HG03432 (cell line): ENCODE data around the gene ANXA8.
A peak's percentile ranks its signal among the peaks of the same experiment; 100 is the strongest.
"Not testable (repeated sequence)": the region's sequence is repeated elsewhere in the genome, so short reads cannot be mapped to it uniquely, and the experiment has no call there.

Experiments
- ATAC-seq: cut with Tn5 transposase; IDR thresholded peaks from one replicate; pipeline ENCODE4 v1.9.1; 2021; ENCODE audit warnings: mild to moderate bottlenecking, moderate library complexity; ENCODE audit not compliant: unreplicated experiment

Gene ANXA8, protein sequence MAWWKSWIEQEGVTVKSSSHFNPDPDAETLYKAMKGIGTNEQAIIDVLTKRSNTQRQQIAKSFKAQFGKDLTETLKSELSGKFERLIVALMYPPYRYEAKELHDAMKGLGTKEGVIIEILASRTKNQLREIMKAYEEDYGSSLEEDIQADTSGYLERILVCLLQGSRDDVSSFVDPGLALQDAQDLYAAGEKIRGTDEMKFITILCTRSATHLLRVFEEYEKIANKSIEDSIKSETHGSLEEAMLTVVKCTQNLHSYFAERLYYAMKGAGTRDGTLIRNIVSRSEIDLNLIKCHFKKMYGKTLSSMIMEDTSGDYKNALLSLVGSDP

DNA sequence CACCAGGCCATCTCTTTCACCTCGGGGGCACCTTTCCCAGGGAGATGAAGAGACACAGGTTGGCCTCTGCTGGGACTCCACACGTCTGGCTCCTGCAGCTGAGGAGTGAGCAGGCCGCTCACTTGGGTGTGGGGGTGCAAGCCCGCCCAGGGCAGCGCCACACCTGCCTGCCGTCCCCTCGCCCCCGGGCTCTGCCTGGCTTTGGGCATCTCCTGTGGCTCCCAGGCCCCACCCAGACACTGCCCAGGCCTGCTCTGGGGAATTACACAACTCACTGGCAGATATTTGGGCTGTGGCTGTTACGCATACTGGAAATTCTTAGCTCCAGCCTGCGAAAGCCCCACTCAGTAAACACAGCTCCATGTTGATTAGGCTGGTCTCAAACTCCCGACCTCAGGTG, at the start of gene ANXA8:
TSS of gene ANXA8 (minus strand) at position 193 of the 400 bp plus-strand sequence. CDS start at position 11, 182 bp downstream.
- ATAC-seq, result not testable (repeated sequence)

DNA sequence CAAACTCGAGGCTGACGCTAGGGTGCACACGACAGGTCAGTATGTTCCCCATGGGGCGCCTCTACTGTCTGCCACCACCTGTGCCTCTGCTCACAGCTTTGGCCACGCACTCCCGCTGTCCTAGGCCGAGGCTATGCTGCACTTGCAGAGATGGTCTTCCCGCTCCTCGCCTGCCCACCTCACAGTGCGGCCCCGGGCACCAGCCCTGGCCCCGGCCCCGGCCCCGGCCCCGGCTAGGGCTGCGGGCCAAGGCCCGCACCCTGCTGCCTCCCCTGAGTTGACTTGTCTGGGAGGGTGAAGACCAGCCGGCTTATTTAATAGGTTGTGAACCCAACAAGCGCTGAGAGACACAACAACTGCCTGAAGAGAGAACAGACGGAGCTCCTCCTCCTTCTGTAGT, 39.6 kb upstream of the ANXA8 start, which contains the start of gene AGAP9:
TSS of gene AGAP9 (minus strand) at position 164 of the 400 bp plus-strand sequence. CDS start at position 52, 112 bp downstream.
- ATAC-seq, result not testable (repeated sequence)

DNA sequence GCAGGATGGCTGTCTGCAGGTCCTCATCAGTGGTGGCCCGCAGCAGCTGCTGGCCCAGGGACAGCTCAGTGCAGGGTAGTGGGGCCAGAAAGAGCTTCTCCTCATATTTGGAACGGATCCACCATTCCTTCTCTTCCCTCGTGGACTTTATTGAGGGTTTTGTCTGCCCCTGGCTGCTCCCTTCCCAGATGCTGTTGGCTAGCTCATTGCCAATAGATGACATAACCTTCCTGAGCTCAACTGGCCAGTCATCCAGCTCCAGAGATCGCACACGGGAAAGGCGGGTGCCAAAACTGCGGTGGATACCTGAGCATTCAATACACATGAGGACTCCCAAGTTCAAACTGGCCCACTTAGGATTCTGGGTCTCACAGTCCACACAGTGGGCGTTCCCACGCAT, 18.4 kb upstream of the ANXA8 start:
- ATAC-seq, result not testable (repeated sequence)

DNA sequence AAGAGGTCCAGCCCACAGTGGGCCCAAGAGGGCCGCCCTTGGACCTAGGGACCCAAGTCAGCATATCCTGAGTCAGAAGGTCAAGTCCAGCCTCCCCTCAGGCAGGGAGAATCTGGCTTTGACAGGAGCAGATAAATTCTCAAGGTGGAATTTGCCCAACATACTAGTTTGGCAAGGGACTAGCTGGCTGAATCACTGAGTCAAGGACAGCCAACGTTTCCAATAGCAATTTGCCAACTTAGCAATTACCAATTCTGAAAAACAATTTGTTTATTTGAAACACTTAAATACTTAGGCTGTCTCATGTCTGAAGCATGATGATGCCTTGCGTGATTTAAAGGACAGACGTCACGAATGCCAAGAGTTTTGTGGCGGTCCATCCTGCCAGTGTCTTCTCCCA, 10.3 kb upstream of the ANXA8 start:
- not testable (repeated sequence) for ATAC-seq

DNA sequence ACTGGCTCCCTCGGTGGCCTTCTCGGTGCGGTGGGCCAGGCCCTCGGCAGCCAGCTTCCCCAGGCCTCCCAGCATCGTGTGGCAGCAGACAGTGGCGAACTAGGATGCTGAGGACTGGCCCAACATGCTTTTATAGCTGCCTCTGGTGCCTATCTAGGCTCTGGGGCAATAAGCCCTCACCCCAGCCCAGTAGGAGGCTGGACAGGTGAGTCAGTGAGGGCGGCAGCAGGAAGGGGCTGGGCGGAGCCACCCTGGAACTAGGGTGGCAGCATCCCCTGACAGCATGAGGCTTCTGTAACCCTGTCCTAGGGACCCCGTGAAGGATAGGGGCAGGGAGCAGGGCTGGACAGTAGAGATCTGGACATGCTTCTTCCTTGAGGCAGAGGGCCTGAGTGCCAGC, 7.7 kb upstream of the ANXA8 start, which contains the start of gene FAM25G:
TSS of gene FAM25G (minus strand) at position 101 of the 400 bp plus-strand sequence. CDS start at position 75, 26 bp downstream.
- ATAC-seq, result not testable (repeated sequence)

DNA sequence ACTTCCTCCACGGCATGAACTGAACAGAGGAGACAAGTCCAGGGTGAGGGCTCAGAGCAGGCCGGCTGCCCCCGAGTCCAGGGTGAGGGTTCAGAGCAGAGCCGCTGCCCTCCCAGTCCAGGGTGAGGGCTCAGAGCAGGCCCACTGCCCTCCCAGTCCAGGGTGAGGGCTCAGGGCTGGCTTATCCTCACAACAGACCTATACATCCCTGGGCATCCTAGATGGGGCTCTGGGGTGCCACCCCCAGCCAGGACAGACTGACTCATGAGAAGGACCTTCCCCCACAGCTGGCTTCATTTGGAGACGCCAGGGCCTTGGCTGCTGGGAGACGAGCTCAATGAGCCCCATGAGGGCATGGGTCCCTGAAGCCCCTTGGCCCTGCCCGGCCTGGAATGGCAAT, 5.7 kb upstream of the ANXA8 start:
- not testable (repeated sequence) for ATAC-seq

DNA sequence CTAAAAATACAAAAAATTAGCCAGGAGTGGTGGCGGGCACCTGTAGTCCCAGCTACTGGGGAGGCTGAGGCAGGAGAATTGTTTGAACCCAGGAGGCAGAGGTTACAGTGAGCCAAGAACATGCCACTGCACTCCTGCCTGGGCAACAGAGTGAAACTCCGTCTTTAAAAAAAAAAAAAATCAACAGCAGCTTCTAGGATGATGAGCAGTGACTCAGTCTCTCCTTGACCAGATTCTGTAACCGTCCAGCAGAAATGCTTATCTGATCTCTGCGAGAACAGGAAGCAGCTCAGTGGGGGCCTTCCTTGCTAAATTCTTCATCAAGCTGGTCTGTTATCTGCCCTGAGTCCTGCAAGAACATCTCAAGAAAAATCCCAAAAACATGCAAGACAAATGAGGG, 2.0 kb upstream of the ANXA8 start:
- ATAC-seq, result not testable (repeated sequence)

DNA sequence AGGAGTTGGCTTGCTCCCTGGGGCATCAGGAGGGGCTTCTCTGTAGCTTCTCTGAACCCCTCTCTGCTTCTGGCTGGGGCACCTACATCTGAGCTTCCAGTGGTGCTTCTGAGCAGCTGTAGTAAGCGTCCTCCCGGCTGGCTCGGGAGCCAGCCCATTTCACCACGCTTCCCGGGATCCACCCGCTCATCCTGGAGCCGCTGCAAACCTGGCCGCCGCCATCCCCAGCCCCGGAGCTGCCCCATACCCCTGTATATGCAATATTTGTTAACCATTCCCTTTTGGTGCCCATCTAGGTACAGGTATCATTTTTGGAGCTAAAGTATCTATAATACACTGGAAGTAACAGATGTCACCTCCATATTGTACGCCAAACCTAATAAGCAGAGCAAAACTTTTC, 871 bp upstream of the ANXA8 start:
- ATAC-seq, result not testable (repeated sequence)

DNA sequence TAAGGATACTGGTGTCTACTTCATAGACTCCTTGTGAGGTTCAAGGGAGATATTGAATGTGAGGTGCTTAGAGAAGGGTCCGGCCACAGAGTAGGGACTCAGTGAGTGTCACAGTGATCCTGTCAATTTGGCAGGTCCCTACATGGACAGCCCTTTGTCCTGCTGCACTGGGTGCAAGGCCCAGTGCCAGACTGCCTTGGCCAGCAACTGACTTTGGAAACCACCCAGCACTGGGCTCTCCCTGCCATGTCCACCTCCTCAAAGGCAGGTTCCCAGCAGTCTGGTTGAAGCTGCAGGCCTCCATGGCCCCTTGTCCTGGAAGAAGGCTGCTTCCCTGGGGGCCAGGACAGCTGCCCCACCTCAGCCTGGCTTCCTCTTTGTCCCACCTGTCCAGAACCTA, 1.5 kb downstream of the ANXA8 start:
- not testable (repeated sequence) for ATAC-seq

DNA sequence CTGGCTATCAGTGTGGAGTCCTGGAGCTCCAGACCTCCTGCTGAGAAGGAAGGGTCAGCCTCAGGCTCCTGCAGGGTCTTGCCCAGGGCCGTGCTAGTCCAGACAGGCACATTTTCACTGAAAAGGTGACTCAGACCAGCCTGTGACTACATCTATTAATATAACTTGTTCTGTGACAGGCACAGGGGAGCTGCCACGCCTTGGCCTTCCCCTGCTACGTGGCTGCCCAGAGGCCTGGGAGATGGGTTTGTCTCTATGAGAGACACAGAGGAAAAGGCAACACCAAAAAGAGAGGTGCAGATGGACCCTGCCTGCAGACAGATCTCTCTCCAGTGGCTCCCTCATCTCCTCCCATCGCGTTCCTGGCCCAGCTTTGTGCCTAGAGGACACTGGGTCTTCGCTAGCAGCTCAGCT, 2.1 kb downstream of the ANXA8 start:
- ATAC-seq, result not testable (repeated sequence)

DNA sequence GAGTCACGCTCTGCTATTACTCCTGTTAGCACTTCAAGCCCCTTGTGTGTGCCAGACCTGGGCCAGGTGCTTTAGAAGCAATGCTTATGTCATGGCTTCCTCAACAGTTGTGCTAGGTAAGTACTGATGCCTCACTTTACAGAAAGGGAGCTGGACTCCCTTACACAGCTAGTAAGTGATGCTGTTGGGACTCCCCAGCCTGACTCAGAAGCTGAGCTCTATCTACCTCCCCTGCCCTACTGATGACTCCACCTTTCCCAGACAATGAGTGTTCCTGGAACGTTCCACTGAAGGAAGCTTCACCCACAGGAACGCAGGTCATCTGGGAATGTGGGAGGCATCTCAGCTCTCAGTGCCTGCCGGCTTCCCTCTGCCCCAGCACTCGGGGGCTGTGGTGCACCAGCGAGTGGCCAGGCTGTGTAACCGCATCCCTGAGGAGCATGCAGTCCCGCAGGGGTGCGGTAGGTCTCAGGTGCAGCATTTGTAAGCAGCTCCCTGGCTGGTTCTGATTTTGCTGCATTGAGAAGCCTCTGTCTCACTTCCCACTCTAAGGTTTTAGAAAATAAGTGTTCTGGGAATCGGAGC, 2.6 kb downstream of the ANXA8 start:
- ATAC-seq, result not testable (repeated sequence)

DNA sequence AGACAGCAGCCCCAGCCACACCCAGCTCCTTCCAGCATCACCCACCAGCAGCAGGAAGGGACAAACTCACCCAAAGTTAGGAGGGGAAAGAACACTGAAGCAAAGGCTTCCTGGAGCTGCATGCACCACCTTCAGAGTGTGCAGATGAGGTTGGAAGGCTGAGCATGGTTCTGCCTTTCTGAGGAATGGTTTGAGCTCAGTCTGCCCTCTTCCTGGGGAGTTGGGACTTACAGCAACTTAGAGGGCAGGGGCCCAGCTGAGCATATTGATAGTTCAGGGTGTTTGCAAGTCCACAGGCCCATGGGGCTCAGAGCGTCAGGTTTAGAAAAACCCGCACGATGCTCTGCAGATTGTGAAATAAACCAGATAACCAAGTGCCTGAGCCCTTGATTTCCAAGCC, 3.8 kb downstream of the ANXA8 start:
- ATAC-seq, result not testable (repeated sequence)

DNA sequence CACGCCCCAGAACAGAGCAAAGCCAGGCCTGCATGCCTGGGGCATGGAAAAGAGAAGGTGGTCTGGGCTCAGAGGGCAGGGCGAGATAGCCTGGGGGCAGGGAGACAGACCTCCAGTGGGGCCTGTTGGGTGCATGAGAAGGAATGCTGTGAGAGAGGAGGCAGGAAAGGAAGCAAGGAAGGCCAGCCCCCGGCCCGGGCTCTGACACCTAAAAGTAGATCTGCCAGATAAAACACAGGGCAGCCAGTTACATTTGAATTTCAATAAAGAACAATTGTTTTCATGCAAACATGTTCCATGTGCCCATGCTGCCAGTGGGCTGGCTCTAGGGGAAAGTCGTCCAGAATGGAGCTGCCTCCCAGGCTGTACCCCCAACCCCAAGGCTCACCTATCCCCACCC, 5.8 kb downstream of the ANXA8 start:
- not testable (repeated sequence) for ATAC-seq

DNA sequence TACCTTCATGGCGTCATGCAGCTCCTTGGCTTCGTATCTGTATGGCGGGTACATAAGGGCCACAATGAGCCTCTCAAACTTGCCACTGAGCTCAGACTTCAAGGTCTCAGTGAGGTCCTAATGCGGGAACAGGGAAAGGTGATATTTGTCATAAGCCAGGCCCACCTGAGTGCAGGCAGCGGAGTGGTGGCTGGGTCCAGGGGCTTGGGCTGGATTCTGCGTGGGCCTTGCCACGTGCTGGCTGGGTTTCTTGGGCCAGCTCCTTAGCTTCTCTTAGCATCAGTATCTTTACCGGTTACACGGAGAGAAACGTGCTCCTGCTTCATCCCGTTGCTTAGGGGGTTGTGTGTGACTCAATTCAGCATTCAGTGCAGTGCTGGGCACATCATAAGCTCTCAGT, 6.8 kb downstream of the ANXA8 start:
- ATAC-seq, result not testable (repeated sequence)

DNA sequence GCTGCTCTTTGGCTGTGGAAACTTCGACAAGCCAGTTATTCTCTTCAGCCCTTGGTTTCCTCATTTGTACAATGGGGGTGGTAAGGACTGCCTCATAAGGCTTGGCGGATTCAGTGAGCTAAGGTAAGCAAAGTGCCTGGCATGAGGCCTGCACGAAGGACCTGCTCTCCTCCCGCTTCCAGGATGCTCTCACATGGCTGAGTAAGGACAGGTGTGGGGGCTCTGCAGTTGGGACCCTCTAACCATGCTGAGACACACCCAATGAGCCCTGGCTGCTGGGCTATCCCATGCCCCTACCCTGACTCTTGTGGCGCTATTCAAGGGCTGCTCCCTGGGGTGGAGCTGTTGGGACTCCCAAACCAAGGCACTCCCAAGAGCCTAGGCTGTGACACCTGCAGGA, 8.8 kb downstream of the ANXA8 start:
- ATAC-seq, result not testable (repeated sequence)

DNA sequence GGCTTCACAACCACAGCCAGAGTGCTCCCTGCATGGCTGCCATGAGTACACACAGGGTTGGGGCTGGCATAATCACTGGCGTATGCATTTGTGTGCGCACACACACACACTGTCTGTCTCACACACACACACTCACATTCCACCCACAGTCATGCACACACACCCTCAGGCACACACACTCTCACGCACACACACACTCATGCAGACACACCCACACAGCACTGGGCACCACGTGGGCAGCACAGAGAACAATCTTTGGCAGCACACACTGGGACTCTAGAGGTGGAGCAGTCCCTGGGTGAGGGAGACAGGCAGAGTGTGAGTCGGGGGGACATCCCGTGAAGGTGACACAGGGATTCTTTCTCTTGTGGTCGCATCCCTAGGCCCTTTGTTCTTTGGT, 10.4 kb downstream of the ANXA8 start:
- ATAC-seq, result not testable (repeated sequence)

DNA sequence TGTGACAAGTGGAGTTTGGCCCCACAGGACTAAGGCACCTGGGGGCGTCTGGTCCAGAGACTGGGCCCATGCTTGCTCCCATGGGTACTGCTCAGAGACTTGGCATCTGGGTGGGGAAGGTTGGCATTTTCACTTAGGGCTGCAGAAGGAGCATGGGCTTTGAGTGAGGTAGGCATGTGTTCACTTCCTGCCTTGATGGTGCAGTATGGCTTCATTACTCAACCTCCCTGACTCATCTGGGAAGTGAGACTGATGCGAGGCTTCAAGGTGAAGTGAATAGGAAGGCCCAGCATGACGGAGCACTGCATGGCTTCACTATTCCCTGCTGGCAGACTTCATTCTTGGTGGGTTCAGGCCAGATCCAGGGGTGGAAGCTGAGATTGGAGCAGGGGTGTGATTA, 11.3 kb downstream of the ANXA8 start:
- peak; percentile 78 for ATAC-seq

DNA sequence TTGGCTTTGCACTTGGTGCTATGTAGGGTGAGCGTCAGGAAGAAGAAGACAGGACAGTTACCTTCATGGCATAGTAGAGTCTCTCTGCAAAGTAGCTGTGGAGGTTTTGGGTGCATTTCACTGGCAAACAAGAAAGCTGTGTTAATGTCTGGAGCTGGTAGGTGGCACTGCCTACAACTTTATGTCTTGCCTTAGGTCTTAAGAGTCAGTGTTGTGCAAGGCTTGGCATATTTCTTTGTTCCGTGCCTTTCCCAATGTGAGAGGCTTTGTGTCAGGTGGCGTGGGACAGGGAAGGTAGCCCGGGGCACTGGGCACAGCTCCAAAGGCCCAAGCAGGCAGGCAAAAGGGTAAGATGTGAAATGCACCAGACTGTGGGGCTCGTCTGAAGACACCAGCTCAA, 11.8 kb downstream of the ANXA8 start:
- not testable (repeated sequence) for ATAC-seq

DNA sequence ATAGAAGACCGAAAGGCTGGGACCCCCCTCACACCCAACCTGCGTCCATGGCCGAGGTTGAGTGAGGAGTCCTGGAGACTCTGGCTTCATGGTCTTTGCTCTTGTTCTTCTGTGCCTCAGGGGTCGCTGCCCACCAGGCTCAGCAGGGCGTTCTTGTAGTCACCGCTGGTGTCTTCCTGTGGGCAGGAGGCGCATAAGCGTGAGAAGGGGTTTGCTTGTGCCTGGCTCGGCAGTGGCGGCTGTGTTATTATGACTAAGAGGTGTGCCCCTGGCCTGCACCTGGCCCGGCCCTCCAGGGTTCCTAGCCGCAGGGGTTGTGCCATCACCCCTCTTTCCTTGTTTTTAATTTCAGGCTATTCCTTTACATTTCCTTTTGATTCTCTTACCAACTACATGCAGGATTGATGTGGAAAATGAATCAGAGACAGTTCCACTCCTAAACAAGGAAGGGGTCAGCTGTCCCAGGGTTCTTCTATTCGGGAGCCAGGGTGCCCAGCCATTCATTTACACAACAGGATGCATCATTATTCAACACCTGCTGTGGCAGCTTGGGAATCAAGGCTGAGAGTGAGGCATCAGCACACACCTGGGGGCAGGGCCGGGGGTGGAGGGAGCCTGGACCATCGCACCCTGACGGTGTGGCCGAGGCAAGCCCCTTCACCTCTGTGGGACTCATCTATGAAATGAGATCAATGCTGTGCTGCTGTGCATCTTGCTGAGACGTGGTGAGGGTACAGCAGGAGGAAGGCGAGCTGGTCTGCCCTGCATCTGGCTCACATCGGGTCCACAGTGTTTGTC, 15.0 kb downstream of the ANXA8 start:
- not testable (repeated sequence) for ATAC-seq

DNA sequence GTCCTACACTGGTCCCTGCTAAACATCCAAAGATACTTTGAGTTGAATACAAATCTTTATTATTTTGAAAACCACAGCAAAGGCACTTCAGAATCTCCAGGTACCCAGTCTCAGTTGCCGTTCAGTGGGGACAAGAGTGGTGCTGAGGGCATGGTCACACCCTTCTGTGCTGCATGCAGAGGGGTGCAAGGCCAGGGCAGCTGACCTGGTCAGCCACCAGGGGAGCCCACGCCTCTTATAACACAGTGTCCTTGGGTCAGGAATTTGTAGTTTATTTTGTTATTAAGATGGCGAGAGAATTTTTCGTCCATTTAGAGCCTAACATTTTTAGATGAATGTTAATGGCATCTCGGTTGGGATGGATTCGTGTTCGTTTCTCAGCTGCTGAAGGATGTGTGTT, 16.0 kb downstream of the ANXA8 start:
- ATAC-seq, result not testable (repeated sequence)

DNA sequence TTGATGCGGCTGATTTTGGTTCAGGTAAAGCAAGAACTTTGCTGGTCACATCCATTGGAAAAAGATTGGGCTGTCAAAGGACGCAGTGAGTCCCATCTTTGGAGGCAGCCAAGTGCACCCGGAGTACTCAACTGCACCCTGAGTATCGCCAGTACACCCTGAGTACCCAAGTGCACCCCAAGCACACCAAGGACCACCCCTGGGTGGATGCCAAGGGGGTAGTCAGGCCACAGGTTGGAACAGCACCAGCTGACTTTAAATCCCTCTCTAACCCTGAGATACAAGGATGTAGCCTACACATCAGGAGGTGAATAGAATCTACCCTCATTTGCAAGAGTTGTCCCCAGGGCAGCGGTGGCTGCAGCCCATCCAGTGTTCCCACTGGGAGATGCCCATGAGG, 16.5 kb downstream of the ANXA8 start:
- not testable (repeated sequence) for ATAC-seq
